ENCODE results near the gene ZFP92. TPM values are rescaled to one million over a fixed set of nuclear protein-coding genes. Genes with fewer than 3 reads are reported as not detected.

Gene ZFP92
- 0.06 TPM in 1 of 2 replicates, not detected in the other for polyA plus RNA-seq
- not detected in 2 replicates for polyA minus RNA-seq

GRCh38 chrX:153411255-153411987, at the start of gene ZFP92:
TSS of gene ZFP92 (plus strand) at chrX:153411472. CDS start at chrX:153418323, 6,851 bp downstream.
- Histone ChIP-seq H3K27ac (ENCODE audit: low read length) (no peak within 1 kb of the TSS), H3K4me2 (ENCODE audit: low read length) (no peak within 1 kb of the TSS), H3K9me2 (ENCODE audit: insufficient read depth, low read length) (no peaks in the 10 kb centered on the region)

More at GRCh38 chrX:153411255-153411987, at the start of gene ZFP92:
- Histone ChIP-seq H3K9ac (ENCODE audit: low read length) (no peak within 1 kb of the TSS), H3K9me3 (ENCODE audit: low read length) (no peaks in the 10 kb centered on the region), H4K20me1 (ENCODE audit: insufficient read depth) (no peaks in the 10 kb centered on the region), H3K36me3 (ENCODE audit: insufficient read depth, low read length) (no peaks in the 10 kb centered on the region), H3K79me2 (replicated peaks; ENCODE audit: insufficient read depth, low read length) (no peaks in the 10 kb centered on the region), H3F3A (ENCODE audit: insufficient read depth, low read length, poor library complexity, severe bottlenecking) (no peaks in the 10 kb centered on the region), H3K4me3 (ENCODE audit: low read length) (no peak within 1 kb of the TSS), H2AFZ (ENCODE audit: low read depth, low read length) (no peak within 1 kb of the TSS), H3K27me3 (ENCODE audit: insufficient read depth, low read depth, low read length) (no peaks in the 10 kb centered on the region)
- no peak for TF ChIP-seq MXI1 (conservative IDR thresholded peaks at IDR 0.05; ENCODE audit: poor library complexity, severe bottlenecking)
- TF ChIP-seq TAF1 (IDR thresholded peaks at IDR 0.05; ENCODE audit: low read depth), result no peak
- no peak for TF ChIP-seq POLR2AphosphoS5 (IDR thresholded peaks at IDR 0.05)
- no peak for TF ChIP-seq SMC3 (conservative IDR thresholded peaks at IDR 0.05; ENCODE audit: poor library complexity)
- no peak for TF ChIP-seq REST (IDR thresholded peaks at IDR 0.05; ENCODE audit: borderline replicate concordance)
- no peak for TF ChIP-seq EP300 (conservative IDR thresholded peaks at IDR 0.05; ENCODE audit: poor library complexity, severe bottlenecking)
- no peak for TF ChIP-seq CTCF (IDR thresholded peaks at IDR 0.05; ENCODE audit: poor library complexity, severe bottlenecking)
- TF ChIP-seq RAD21 (conservative IDR thresholded peaks at IDR 0.05), result no peak
- TF ChIP-seq EZH2 (IDR thresholded peaks at IDR 0.05; ENCODE audit: borderline replicate concordance, insufficient read depth, low read length, poor library complexity, severe bottlenecking), result no peak

Measured in neural cell (in vitro differentiated cells).